ENCODE measurements around the gene PITPNM2.

- TF ChIP-seq POLR2A (IDR thresholded peaks at IDR 0.05; ENCODE audit: extremely low read depth, insufficient read length) (no peak), CTCF (IDR thresholded peaks at IDR 0.05; ENCODE audit: low read depth, low read length) (no peak)
These were observed 2.7 kb downstream of the PITPNM2 start for GRCh38 chr12:123148223-123148622.
